Amniotic stem cell (primary cell): ENCODE data around the gene HOXA2.

Experiments
- DNase-seq: peaks from one replicate; lab custom pipeline; 2025; lab: John Stamatoyannopoulos, UW

The HOXA2 gene

GRCh38 chr7:27098578-27099451 lies 3.7 kb downstream of the HOXA2 start:
- DNase-seq, result no peak

DNA sequence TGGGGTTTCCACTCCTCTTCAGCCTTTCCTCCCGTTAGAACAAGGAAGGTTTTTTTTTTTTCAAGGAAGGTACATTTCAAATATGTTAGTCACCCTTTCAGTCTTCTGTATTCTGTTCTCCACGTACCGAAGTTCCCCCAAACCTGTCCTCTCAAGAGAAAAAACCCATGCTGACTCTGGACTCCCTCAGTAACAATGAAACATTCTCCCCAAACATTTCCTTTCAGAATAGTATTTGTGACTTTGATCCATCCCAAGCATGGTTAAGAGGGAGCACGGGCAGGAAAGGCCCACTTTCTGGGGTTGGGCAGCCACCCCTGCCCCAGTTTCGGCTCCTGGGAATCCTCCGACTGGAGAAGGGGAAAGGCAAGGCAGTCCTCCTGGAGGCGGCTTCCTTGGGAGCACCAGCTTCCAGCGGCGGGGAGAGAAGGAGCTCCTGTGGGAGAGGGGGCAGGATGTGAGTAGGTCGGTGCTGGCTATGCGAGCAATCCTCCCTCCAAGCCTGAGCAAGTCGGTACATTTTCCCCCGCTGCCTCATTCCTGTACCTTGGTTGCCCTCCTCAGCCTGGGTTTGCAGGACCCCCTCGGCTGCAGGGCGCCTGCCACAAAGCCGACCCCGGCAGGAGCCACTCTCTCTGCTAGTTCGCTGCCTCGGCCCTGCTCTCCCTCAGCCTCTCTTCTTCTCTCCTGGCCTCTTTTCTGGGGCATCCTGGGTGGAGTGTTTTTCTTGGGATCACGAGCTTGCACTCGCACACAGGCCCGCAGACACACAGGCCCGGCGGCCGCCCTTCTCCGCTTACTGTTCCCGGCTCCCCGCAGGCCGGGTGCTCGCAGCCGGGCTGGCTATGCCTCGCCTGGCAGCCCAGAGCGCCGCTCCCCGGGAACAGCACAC lies 4.6 kb downstream of the HOXA2 start:
- no peak for DNase-seq

DNA sequence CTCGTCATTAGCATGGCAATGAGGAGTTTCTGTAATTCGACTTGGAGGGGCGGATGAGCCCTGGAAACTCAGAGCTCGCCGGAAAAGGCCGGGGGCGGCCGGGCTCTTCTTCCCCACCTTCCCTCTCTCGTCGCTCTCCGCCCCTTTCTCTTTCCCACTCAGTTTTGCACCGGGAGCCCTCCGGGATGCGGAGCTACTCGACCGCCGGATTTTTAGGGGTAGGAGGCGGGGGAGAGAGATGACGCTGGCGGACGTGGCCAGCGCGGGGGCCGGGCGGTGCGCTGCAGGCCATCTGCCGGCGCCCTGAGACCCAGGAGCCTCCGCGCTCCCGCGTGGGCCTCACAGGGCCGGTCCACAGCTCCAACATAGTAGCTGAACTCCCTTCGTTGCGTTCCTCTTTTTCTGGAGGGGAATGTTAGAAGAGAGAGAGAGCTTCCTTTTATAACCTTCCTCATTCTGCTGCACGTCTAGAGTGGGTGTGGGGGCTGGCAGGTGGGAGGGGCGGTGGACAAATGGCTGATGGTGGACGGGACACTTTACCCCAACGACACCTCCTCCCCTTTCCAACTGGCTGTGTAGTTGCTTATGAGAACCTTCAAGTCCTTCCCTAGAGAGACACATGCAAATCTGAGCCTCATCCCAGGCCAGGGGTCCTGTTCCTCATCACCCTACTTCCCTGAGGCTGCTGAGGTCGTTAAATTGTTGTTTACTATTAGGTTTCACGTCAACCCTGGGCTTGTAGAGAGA lies 5.5 kb downstream of the HOXA2 start:
- DNase-seq, result no peak

- no peak for DNase-seq
Observed at GRCh38 chr7:27095897-27096767, 6.4 kb downstream of the HOXA2 start, which contains the start of gene HOXA1. HOXA1 (minus strand) TSS chr7:27096000; CDS start chr7:27095912, 88 bp downstream.

GRCh38 chr7:27095050-27095896 lies 7.2 kb downstream of the HOXA2 start:
- no peak for DNase-seq

- DNase-seq, result no peak
Observed at GRCh38 chr7:27094304-27095049, 8.0 kb downstream of the HOXA2 start.

DNA sequence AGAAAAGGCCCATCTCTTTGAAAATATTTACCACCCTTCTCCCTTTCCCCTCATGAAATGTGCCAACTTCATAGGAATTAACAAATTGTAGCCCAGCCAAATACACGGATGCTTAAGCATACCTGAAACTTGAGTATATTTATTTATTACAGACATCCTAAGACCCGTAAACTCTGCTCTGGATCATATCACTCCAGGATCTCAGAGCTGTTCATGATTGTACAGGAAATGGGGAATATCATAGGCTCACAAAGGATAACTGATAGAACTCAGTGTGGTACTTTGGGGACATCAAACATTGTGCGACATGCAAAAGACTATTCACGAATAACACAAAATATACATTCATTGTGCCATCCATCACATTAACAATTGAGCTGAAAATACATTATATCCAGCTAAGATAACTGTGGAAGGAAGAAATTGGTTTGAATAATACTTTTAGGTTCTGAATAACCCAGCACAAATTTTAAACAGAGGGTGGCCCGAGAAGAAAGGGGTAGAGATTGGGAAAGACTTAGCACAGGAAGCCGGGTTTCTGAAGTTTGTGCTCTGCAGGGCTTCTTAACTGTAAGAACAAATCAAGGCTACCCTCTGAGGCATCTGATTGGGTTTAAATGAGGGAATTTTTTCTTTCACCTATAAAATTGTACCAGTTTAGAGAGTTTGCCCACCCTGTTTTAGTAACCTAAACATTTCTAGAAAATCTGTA lies 9.1 kb downstream of the HOXA2 start:
- no peak for DNase-seq

DNA sequence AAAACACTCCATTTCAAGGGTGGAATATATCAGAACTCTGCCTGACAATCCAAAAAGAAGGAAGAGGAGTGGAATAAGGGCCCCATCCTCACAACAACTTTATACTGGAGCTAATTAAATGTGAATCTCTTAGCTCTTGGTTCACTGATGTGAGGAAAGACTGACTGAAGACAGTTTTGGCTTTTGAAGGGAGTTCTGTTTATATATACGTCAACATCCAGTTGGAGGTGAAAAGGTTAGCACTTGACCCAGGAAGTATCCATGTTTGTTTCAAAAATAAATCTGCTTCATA lies 9.7 kb downstream of the HOXA2 start:
- DNase-seq, result no peak

DNA sequence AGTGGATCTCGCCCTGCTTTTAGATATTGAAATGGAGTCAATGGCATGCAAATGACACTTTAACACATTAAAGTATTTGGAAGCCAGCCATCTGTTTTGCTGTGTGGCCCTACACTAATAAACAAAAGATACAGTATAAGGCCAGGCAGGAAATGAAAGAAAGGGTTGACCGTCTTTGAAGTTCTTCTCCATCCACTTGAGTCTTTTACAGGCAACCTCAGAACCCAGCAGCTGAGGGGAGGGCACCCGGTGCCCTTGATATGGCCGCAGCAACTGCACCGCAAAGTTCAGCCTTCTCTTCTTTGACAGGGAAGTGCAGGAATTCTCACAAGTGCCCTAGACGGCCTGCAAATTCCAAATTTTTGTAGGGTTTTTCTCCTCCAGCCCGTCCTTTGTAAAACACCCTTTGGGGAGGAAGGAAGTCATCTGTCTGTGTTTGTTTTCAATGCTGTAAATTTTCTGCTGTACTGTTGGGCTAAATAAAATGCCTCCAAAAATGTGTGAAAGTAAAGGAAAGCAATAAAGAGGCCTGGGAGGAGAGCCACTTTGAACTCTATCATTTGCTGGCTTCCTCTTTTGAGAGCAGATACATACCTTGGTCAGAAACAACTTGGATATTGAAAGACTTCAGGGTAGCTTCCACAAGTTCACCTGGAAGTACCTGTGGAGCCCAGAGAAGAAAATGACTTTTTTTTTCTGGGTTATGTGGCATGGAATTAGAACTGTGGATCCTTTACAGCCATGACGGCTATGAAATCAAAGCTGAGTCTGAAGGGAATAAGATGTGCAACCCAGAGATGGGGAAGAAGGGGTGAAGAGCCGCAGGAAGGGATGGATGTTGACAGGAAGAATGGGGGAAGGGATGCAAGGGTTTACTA lies 10.3 kb downstream of the HOXA2 start:
- DNase-seq, result no peak

DNA sequence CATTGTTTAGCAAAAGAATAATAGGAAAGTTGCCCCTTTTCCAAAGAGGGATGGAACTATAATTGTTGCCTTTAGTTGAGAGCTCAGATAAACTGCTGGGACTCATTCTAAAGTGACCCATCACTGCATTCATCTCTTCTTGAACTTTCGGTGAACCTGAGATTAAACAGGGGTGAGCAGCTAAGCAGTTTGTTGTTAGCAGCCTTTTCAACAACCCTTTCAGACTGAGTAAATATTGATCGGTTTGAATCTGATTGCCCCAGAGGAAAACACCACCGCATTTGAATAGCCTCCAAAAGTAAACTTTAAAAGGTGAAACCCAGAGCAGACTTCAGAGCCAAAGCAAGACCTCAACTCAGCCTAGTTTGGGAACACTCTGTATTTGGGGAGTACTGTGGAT lies 11.4 kb downstream of the HOXA2 start:
- DNase-seq, result no peak

DNA sequence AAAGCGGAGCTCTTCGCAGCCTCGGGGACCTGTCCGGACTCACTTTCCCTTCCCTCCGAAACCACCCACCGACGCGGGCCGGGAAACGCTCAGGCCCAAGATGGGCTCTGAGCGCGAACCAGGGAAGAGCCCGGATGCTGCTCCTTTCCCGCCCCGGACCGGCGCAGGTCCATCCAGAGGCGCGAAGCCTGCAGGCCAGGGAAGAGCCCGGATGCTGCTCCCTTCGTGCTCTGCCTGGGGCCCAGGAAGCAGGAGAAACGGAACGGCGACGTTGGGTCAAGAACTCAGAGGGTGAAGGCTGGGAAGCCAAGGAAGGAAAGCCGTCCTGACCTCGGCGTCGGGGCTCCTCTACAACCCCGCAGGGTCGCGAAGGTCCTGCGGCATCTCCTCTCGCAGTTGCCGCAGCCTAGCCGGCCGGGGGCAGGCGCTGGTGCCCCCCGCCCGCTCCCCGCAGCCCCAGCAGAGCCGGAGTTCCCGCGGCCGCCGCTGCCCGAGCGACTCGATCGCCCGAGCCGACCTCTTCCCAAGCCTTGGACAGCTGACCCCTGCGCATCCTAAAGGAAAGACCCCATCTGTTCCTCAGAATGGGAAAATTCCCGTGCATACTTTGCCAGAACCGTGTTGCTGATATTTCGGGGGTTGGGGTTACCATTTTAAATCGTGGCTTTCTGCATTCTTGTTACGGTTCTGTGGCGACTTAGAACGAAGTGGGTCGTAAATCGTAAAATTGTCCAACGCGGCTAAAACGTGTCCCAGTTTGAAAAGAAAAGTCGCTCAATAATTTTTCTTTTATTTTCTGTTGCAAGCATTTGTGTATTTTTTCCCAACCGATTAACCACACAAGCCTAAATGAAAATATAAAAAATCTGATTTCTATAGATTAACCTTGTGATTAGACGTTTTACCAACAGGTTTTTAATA lies 14.2 kb downstream of the HOXA2 start:
- no peak for DNase-seq

DNA sequence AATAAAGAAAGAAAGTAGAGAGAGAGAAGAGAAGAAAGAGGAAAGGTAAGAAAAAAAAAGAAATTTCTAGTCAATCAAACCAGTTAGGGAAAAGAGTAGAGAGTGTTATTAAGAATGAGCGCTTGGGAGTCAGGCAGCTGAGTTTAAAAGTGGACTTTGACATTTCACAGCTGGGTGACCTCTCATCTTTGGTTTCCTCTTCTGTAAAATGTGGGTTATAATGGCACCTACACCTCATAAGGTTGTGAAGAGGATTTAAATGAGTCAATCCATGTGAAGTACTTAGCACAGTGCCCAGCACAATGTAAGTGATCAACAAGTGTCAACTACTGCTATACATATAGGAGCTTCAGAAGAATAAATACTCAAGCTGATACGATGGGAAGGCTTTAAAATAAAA lies 18.8 kb downstream of the HOXA2 start:
- DNase-seq, result no peak

- DNase-seq, result no peak
Observed at GRCh38 chr7:27082171-27082570, 20.3 kb downstream of the HOXA2 start.

DNA sequence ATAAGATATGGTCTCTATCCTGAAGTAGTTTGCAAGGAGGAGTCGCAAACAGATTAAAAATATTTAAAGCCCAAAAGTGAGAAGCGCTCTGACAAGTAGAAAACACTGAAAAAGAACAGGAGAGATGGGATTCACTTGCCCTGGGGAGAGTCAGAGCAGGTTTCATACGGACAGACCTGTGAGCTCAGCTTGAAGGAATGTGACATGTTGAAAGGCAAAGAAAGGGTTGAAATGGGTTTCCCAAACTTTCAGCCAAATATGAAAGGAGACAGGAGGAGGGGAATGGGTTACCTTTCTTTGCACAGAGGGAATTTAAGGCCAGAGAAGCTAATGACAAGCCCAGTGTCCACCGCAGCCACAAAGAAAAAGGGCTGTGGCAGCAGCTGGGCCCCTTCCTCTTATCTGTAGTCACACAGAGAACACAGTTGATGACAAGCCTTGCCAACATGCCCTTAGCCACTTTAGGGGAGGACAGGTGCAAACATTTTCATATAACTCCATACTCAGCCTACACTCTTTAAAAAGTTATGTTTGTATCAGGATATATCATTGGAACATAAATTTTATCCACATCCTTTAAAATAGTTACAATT lies 21.5 kb downstream of the HOXA2 start:
- no peak for DNase-seq

GRCh38 chr7:27079234-27079975 lies 23.1 kb downstream of the HOXA2 start:
- DNase-seq, result no peak
